IMR-90 (cell line): ENCODE data around the gene SIRT5. TPM values are rescaled to one million over a fixed set of nuclear protein-coding genes. Genes with fewer than 3 reads are reported as not detected.

Experiments
- ATAC-seq: fragments of 200-7000 bp; cut with Tn5 transposase; 2 replicates; pipeline ENCODE4 v1.9.1; 2020; ENCODE audit warnings: low read depth, mild to moderate bottlenecking, moderate library complexity
- BruUV-seq: library from RNA; stranded (reverse); fragments of 400-500 nt; replicated peaks from 2 replicates; lab custom pipeline; 2021; lab: Mats Ljungman, UMichigan
- CTCF ChIA-PET: fragments of 300-600 bp; formaldehyde crosslinking; extraction: SDS; loops from one replicate; lab custom pipeline; 2021; ENCODE audit warnings: antibody characterized with exemption; lab: Yijun Ruan, JAX
- POLR2A ChIA-PET: fragments of 300-600 bp; sonication (Branson Sonifier 250); formaldehyde crosslinking; loops from one replicate; lab custom pipeline; 2022; ENCODE audit warnings: antibody characterized with exemption; ENCODE audit not compliant: unreplicated experiment; lab: Charles Lee
- DNase-seq: peaks from one replicate; pipeline ENCODE4 v3.0.0; 2013
- H2AFZ ChIP-seq: replicated peaks from 2 replicates; pipeline ENCODE3; 2013; ENCODE audit warnings: low read length, mild to moderate bottlenecking; ENCODE audit not compliant: poor library complexity
- H2AK5ac ChIP-seq: 2 replicates; pipeline ENCODE4 v1.6.1; 2013; ENCODE audit warnings: low read depth, low read length, inconsistent platforms
- H2AK9ac ChIP-seq: replicated peaks from 2 replicates; pipeline ENCODE3; 2013; ENCODE audit warnings: mild to moderate bottlenecking, low read depth, low read length, moderate library complexity; ENCODE audit not compliant: poor library complexity
- H2BK120ac ChIP-seq: 2 replicates; pipeline ENCODE4 v1.6.1; 2013; ENCODE audit warnings: low read depth, low read length, inconsistent platforms
- H2BK15ac ChIP-seq: 3 replicates; pipeline ENCODE4 v1.6.1; 2013; ENCODE audit warnings: low read depth, low read length, inconsistent platforms
- H2BK20ac ChIP-seq: 2 replicates; pipeline ENCODE4 v1.6.1; 2013; ENCODE audit warnings: low read depth, mild to moderate bottlenecking, inconsistent platforms, low read length, moderate library complexity
- H2BK5ac ChIP-seq: 2 replicates; pipeline ENCODE4 v1.6.1; 2013; ENCODE audit warnings: mild to moderate bottlenecking, low read depth, low read length, inconsistent platforms; ENCODE audit not compliant: poor library complexity, severe bottlenecking
- H3K14ac ChIP-seq: replicated peaks from 2 replicates; pipeline ENCODE4 v1.6.1; 2013; ENCODE audit warnings: low read depth, low read length, inconsistent platforms
- H3K18ac ChIP-seq: 2 replicates; pipeline ENCODE4 v1.6.1; 2013; ENCODE audit warnings: low read depth, low read length, control low read depth
- H3K23ac ChIP-seq: 2 replicates; pipeline ENCODE4 v1.6.1; 2013; ENCODE audit warnings: low read depth, low read length, inconsistent platforms
- H3K27ac ChIP-seq: 2 replicates; pipeline ENCODE4 v1.5.1; 2013; ENCODE audit warnings: mild to moderate bottlenecking, control low read depth, low read length; ENCODE audit not compliant: insufficient read depth
- H3K27me3 ChIP-seq: 2 replicates; pipeline ENCODE4 v1.6.1; 2013; ENCODE audit warnings: low read length; ENCODE audit not compliant: control insufficient read depth, insufficient read depth
- H3K36me3 ChIP-seq: 2 replicates; pipeline ENCODE4 v1.6.1; 2013; ENCODE audit warnings: low read length, mixed read lengths; ENCODE audit not compliant: control insufficient read depth, insufficient read depth
- H3K4ac ChIP-seq: 2 replicates; pipeline ENCODE4 v1.6.1; 2013; ENCODE audit warnings: low read depth, low read length, inconsistent platforms
- H3K4me1 ChIP-seq: 2 replicates; pipeline ENCODE4 v1.6.1; 2013; ENCODE audit warnings: low read length, mixed read lengths; ENCODE audit not compliant: control insufficient read depth, insufficient read depth
- H3K4me2 ChIP-seq: 2 replicates; pipeline ENCODE4 v1.6.1; 2013; ENCODE audit warnings: low read depth, mild to moderate bottlenecking, control low read depth, low read length, moderate library complexity
- H3K4me3 ChIP-seq: 2 replicates; pipeline ENCODE4 v1.5.1; 2013; ENCODE audit warnings: low read depth, mild to moderate bottlenecking, control low read depth, low read length, moderate library complexity; ENCODE audit not compliant: insufficient read depth
- H3K56ac ChIP-seq: 2 replicates; pipeline ENCODE4 v1.6.1; 2013; ENCODE audit warnings: low read length, inconsistent platforms; ENCODE audit not compliant: insufficient read depth; ENCODE audit errors: extremely low read depth
- H3K79me1 ChIP-seq, 2 experiments: 2 replicates each; pipeline ENCODE4 v1.6.1; 2013; ENCODE audit warnings: low read length in 2 of 2, inconsistent platforms in 1 of 2, low read depth in 1 of 2
- H3K9ac ChIP-seq: 2 replicates; pipeline ENCODE4 v1.6.1; 2013; ENCODE audit warnings: low read depth, low read length, control low read depth
- H3K9me1 ChIP-seq: 2 replicates; pipeline ENCODE4 v1.6.1; 2013; ENCODE audit warnings: low read length, inconsistent platforms; ENCODE audit not compliant: insufficient read depth
- H3K9me3 ChIP-seq: 2 replicates; pipeline ENCODE4 v1.6.1; 2013; ENCODE audit warnings: low read length; ENCODE audit not compliant: control insufficient read depth, insufficient read depth
- H4K20me1 ChIP-seq: 2 replicates; pipeline ENCODE4 v1.6.1; 2013; ENCODE audit warnings: low read length, inconsistent platforms; ENCODE audit not compliant: insufficient read depth
- H4K5ac ChIP-seq: 2 replicates; pipeline ENCODE4 v1.6.1; 2013; ENCODE audit warnings: mild to moderate bottlenecking, low read depth, low read length, control low read depth
- H4K8ac ChIP-seq, 2 experiments: 2 replicates each; pipeline ENCODE4 v1.6.1; 2013; ENCODE audit warnings: low read depth in 2 of 2, low read length in 2 of 2, control low read depth in 1 of 2, inconsistent platforms in 1 of 2
- H4K91ac ChIP-seq: 2 replicates; pipeline ENCODE4 v1.6.1; 2013; ENCODE audit warnings: low read depth, low read length, inconsistent platforms; ENCODE audit not compliant: insufficient read depth
- BHLHE40 ChIP-seq: fragments of 150-350 bp; IDR thresholded peaks from 2 replicates; pipeline ENCODE4 v1.6.1; 2016; ENCODE audit warnings: mild to moderate bottlenecking, low read depth, low read length
- CEBPB ChIP-seq: IDR thresholded peaks from 2 replicates; pipeline ENCODE4 v1.6.1; 2012; ENCODE audit warnings: low read depth, low read length, improper control_type of control experiment
- CHD1 ChIP-seq: IDR thresholded peaks from 2 replicates; pipeline ENCODE4 v1.6.1; 2012; ENCODE audit warnings: low read depth, low read length, improper control_type of control experiment
- FOS ChIP-seq: fragments of 150-350 bp; IDR thresholded peaks from 2 replicates; pipeline ENCODE4 v1.6.1; 2016; ENCODE audit warnings: low read depth, low read length
- MAFK ChIP-seq: IDR thresholded peaks from 2 replicates; pipeline ENCODE4 v1.6.1; 2012; ENCODE audit warnings: low read depth, low read length, improper control_type of control experiment
- MAZ ChIP-seq: IDR thresholded peaks from 2 replicates; pipeline ENCODE4 v1.6.1; 2012; ENCODE audit warnings: low read depth, mild to moderate bottlenecking, low read length, improper control_type of control experiment, moderate library complexity, borderline replicate concordance
- MXI1 ChIP-seq: IDR thresholded peaks from 2 replicates; pipeline ENCODE4 v1.6.1; 2012; ENCODE audit warnings: low read depth, mild to moderate bottlenecking, low read length, moderate library complexity, borderline replicate concordance
- NFE2L2 ChIP-seq: fragments of 150-350 bp; IDR thresholded peaks from 2 replicates; pipeline ENCODE4 v1.6.1; 2016; ENCODE audit warnings: low read depth, mild to moderate bottlenecking, low read length
- RAD21 ChIP-seq: IDR thresholded peaks from 2 replicates; pipeline ENCODE4 v1.6.1; 2012; ENCODE audit warnings: low read length, improper control_type of control experiment
- RCOR1 ChIP-seq: IDR thresholded peaks from 2 replicates; pipeline ENCODE4 v1.6.1; 2012; ENCODE audit warnings: mild to moderate bottlenecking, low read length, improper control_type of control experiment; ENCODE audit not compliant: insufficient replicate concordance
- RFX5 ChIP-seq: IDR thresholded peaks from 2 replicates; pipeline ENCODE4 v1.8.0; 2012; ENCODE audit warnings: low read depth, mild to moderate bottlenecking, low read length, moderate library complexity
- SMC3 ChIP-seq: fragments of 150-350 bp; IDR thresholded peaks from 2 replicates; pipeline ENCODE4 v1.6.1; 2016; ENCODE audit warnings: low read depth, mild to moderate bottlenecking, antibody characterized with exemption, low read length, moderate library complexity
- USF2 ChIP-seq: fragments of 150-350 bp; IDR thresholded peaks from 2 replicates; pipeline ENCODE4 v1.6.1; 2017; ENCODE audit warnings: mild to moderate bottlenecking, antibody characterized with exemption, low read length, low read depth
- WGBS, 2 experiments: methylation state at CpG; one replicate each; pipeline versions ENCODE4 v1.1.5 to v1.1.7; 2013; ENCODE audit warnings: missing lambda C conversion rate in 2 of 2; ENCODE audit not compliant: insufficient read length in 1 of 2; ENCODE audit errors: extremely low coverage in 2 of 2; 5-methylcytosine and 5-hydroxymethylcytosine counted together
- dilution Hi-C: fragments of 300-500 bp; cut with HindIII; formaldehyde crosslinking; loops from one replicate; pipeline ENCODE4 v1.14.3; 2018; ENCODE audit warnings: low sequenced_read_pairs; ENCODE audit not compliant: unreplicated experiment
- in situ Hi-C: fragments of 300-500 bp; cut with MboI; formaldehyde crosslinking; loops from 3 replicates; pipeline ENCODE4 v1.14.3; 2019; ENCODE audit warnings: low sequenced_read_pairs, inconsistent platforms, mixed read lengths
- intact Hi-C: fragments of 100-400 bp; cut with micrococcal nuclease; formaldehyde crosslinking; loops from 2 replicates; pipeline ENCODE4 v1.10.0; 2022
- polyA plus RNA-seq, 3 experiments: library from polyadenylated mRNA; depleted of rRNA; stranded (reverse); fragments of >200 nt; gene quantifications; 2 replicates each; pipeline ENCODE4 v1.2.3, GENCODE V29; 2012; ENCODE audit warnings: low replicate concordance in 1 of 3
- total RNA-seq: library from RNA; depleted of rRNA; stranded (reverse); fragments of >200 nt; gene quantifications from 2 replicates; pipeline ENCODE4 v1.2.3, GENCODE V29; 2012
- TF ChIP-seq, protein P1 (sequence below): fragments of 150-350 bp; IDR thresholded peaks from 2 replicates; pipeline ENCODE4 v1.6.1; 2016; ENCODE audit warnings: low read depth, mild to moderate bottlenecking, low read length, moderate library complexity, borderline replicate concordance

SIRT5 gene
- total and polyA plus RNA-seq, 2 of the 4 experiments (the other 2 are of a cell fraction) = 4.7 to 5.2 TPM

DNA sequence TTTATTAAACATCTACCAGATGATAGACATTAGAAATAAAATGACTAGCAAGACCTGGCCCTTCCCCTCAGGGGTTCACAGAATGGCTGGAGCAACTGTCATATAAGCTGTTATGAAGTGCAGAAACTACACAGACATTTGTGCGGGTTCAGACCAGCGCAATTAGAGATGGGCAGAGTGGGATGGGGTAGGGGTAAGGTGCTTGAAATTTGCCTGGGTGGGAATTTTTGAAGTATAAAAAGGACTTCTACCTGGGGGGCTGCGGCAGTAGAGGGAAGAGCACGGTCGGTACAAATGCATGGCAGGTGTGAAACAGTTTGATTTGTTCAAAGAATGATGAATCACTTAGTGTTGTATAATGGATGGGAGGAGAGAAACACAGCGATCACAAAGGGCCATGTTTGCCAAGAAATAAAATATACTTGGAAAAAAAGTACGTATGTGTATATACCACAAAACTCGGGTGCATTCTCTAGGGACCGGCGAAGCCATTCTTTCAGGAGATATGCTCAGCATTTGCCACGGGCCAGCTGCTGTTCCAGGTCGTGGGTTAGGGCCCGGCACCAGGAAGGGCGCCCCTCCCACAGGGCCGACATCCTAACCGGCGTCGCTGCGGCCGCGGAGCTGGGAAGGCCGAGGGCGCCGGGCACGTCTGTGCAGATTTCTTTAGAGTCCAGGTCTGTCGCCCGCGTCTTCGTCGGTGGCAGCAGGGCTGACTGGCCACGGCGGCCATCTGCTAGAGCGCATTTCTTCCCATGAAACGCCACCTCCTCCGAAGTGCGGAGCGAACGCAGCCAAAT lies 39.9 kb downstream of the SIRT5 start:
- Histone ChIP-seq H3K27me3 (no peaks in the 10 kb centered on the region), H2AFZ (peak overlapping the region; percentile 98), H3K9me3 (no peaks in the 10 kb centered on the region), H3K79me1 (peaks cover 21 to 32% of the 10 kb centered on the region in 2 experiments), H3K9me1 (0 out of 2 replicates have a peak, but pooled peaks cover 5% of the 10 kb centered on the region), H3K4me1 (peaks cover 5% of the 10 kb centered on the region; the same call in 1 of the 2 replicates), H2BK120ac (peak overlapping the region; percentile 67; the same call in 1 of the 2 replicates), H2AK5ac (peak overlapping the region; percentile 67), H3K4me2 (peak overlapping the region; percentile 69), H3K14ac (peak overlapping the region; percentile 87), H4K91ac (peak overlapping the region; percentile 94), H3K23ac (peak overlapping the region; percentile 88), H3K9ac (peak overlapping the region; percentile 72), H3K36me3 (peaks cover 12% of the 10 kb centered on the region), H2BK5ac (peak overlapping the region; percentile 77), H2BK20ac (no peak overlapping the region), H3K4ac (peak overlapping the region; percentile 87), H3K4me3 (peak overlapping the region; percentile 64), H4K20me1 (peaks cover 9% of the 10 kb centered on the region; the same call in 1 of the 2 replicates), H2AK9ac (peak overlapping the region; percentile 99), H4K5ac (peak overlapping the region; percentile 40), H4K8ac (peak overlapping the region; percentile 72 to 77), H2BK15ac (no peak overlapping the region), H3K56ac (peak overlapping the region; percentile 81), H3K18ac (peak overlapping the region; percentile 15), H3K27ac (peak overlapping the region; percentile 75)
- intact Hi-C loops = loop anchor here (2.0 kb wide), 4 partner anchors 40 to 260 kb away; partner anchors contain the start of genes GFOD1 and SIRT5
- in situ Hi-C loops = no loop called here
- ATAC-seq (peak; percentile 42), DNase-seq (no peak)
- ChIA-PET CTCF (interaction anchor here (0.7 to 1.4 kb wide), 7 partner anchors 10 to 311 kb away, joined by 3 to 5 read pairs (median 4); partner anchors contain the start of gene RANBP9), POLR2A (interaction anchor here (1.0 kb wide), 2 partner anchors 174 to 286 kb away, joined by 3 read pairs; partner anchors contain the start of gene TBC1D7)
- 9% methylated on average over 20 of the region's 38 CpGs; no CpG with 5 or more reads in 1 of the 2 experiments for WGBS, 2 experiments
- dilution Hi-C loops = no loop called here
- BruUV-seq = TSS peak; percentile 69
- no peak for TF ChIP-seq FOS
- no peak for TF ChIP-seq USF2
- TF ChIP-seq NFE2L2 = no peak
- no peak for TF ChIP-seq MAFK
- TF ChIP-seq CHD1 = no peak
- TF ChIP-seq BHLHE40 = no peak
- TF ChIP-seq, protein P1, sequence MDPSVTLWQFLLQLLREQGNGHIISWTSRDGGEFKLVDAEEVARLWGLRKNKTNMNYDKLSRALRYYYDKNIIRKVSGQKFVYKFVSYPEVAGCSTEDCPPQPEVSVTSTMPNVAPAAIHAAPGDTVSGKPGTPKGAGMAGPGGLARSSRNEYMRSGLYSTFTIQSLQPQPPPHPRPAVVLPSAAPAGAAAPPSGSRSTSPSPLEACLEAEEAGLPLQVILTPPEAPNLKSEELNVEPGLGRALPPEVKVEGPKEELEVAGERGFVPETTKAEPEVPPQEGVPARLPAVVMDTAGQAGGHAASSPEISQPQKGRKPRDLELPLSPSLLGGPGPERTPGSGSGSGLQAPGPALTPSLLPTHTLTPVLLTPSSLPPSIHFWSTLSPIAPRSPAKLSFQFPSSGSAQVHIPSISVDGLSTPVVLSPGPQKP = no peak
- TF ChIP-seq MXI1 = no peak
- TF ChIP-seq CEBPB = no peak
- no peak for TF ChIP-seq SMC3
- TF ChIP-seq RAD21 = no peak
- no peak for TF ChIP-seq RCOR1
- TF ChIP-seq MAZ = no peak
- no peak; the same call in 1 of the 2 replicates for TF ChIP-seq RFX5
